Activated CD8-positive, alpha-beta T cell treated with anti-CD3 and anti-CD28 coated beads for 36 hours (primary cell): ENCODE data around the gene CYP4F22. TPM values are rescaled to one million over a fixed set of nuclear protein-coding genes. Genes with fewer than 3 reads are reported as not detected.
A peak's percentile ranks its signal among the peaks of the same experiment; 100 is the strongest.

Experiments
- ATAC-seq: fragments of 200-7000 bp; cut with Tn5 transposase; one replicate; pipeline ENCODE4 v1.10.0; 2021; ENCODE audit warnings: mild to moderate bottlenecking, moderate library complexity
- CTCF ChIA-PET: fragments of 350-600 bp; sonication (Branson Sonifier 250); formaldehyde crosslinking; loops from one replicate; lab custom pipeline; 2021; ENCODE audit warnings: antibody characterized with exemption; lab: Charles Lee
- POLR2A ChIA-PET: fragments of 350-600 bp; sonication (Branson Sonifier 250); formaldehyde crosslinking; loops from one replicate; lab custom pipeline; 2021; ENCODE audit warnings: antibody characterized with exemption; lab: Charles Lee
- DNase-seq: peaks from one replicate; pipeline ENCODE4 v3.0.0-alpha.2; 2020
- H3K27ac Mint-ChIP-seq: one replicate; pipeline ENCODE4 v1.8.0; 2021; ENCODE audit warnings: mild to moderate bottlenecking, mixed read lengths
- H3K27me3 Mint-ChIP-seq: one replicate; pipeline ENCODE4 v1.8.0; 2021; ENCODE audit warnings: mixed read lengths
- H3K36me3 Mint-ChIP-seq: one replicate; pipeline ENCODE4 v1.8.0; 2021; ENCODE audit warnings: low read depth, mixed read lengths
- H3K4me1 Mint-ChIP-seq: one replicate; pipeline ENCODE4 v1.8.0; 2021; ENCODE audit warnings: low read depth, mixed read lengths
- H3K4me3 Mint-ChIP-seq: one replicate; pipeline ENCODE4 v1.8.0; 2021; ENCODE audit warnings: mild to moderate bottlenecking, moderate library complexity, mixed read lengths
- H3K9me3 Mint-ChIP-seq: one replicate; pipeline ENCODE4 v1.8.0; 2021; ENCODE audit warnings: mixed read lengths
- intact Hi-C: fragments of 100-400 bp; cut with micrococcal nuclease; formaldehyde crosslinking; loops from one replicate; pipeline ENCODE4 v1.10.0; 2022
- total RNA-seq, 2 experiments: library from RNA; stranded (reverse); gene quantifications; one replicate each; pipeline ENCODE4 v1.2.3, GENCODE V29; 2021
- TF ChIP-seq, protein P1 (sequence below): fragments of 200-600 bp; IDR thresholded peaks from one replicate; pipeline ENCODE4 v1.8.0; 2022; ENCODE audit warnings: antibody characterized with exemption, mild to moderate bottlenecking

Gene CYP4F22
- total RNA-seq, 2 experiments from 2014 or later = 1.5 to 1.7 TPM

DNA sequence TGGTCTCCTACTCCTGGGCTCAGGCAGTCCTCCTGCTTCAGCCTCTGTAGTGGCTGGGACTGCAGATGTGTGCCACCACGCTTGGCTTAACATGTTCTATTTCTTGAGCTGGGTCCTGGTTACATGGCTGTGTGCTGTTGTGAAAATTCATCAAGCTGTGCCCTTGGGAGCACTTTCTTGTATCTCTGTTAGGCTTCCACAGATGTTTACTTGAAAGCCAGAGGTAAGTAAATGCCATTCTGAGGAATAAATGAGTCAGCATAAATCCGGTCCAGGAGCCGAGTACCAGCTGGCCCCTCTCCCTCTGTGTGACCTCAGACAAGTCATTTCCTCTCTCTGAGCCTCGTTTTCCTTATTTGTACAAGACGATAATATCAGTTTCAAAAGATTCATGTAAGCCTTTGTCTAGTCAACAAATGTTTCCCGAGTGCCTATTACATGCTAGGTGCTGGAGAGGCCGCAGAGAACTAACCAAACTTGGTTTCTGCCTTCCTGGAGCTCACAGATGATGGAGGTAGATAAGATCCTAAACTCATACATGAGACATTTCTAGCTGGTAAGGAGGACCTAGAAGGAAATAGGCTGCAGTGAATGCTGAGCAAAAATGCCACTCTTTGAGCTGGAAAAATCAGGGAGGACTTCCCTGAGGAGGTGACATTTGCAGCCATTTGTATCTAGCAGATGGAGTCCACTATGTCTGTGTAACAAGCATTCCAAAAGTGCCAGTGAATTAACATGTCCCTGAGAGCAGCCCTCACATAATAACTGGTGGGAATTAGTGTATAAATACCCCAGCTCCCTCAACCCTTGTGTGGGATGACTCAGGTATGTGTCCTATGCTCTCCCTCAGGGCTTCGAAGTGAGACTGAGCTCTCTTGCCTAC lies 41.2 kb upstream of the CYP4F22 start:
- Mint-ChIP-seq H3K9me3 (no peaks in the 10 kb centered on the region), H3K27ac (peak overlapping the region; percentile 96), H3K36me3 (peaks cover 23% of the 10 kb centered on the region), H3K4me3 (peak overlapping the region; percentile 45), H3K27me3 (no peaks in the 10 kb centered on the region), H3K4me1 (peaks cover 52% of the 10 kb centered on the region)
- ATAC-seq = peak; percentile 43
- POLR2A ChIA-PET = interaction anchor here (0.6 to 1.8 kb wide), 14 partner anchors 11 to 939 kb away, joined by 3 to 7 read pairs (median 4); partner anchors contain the start of gene AKAP8L
- DNase-seq = peak; percentile 83
- TF ChIP-seq, protein P1, sequence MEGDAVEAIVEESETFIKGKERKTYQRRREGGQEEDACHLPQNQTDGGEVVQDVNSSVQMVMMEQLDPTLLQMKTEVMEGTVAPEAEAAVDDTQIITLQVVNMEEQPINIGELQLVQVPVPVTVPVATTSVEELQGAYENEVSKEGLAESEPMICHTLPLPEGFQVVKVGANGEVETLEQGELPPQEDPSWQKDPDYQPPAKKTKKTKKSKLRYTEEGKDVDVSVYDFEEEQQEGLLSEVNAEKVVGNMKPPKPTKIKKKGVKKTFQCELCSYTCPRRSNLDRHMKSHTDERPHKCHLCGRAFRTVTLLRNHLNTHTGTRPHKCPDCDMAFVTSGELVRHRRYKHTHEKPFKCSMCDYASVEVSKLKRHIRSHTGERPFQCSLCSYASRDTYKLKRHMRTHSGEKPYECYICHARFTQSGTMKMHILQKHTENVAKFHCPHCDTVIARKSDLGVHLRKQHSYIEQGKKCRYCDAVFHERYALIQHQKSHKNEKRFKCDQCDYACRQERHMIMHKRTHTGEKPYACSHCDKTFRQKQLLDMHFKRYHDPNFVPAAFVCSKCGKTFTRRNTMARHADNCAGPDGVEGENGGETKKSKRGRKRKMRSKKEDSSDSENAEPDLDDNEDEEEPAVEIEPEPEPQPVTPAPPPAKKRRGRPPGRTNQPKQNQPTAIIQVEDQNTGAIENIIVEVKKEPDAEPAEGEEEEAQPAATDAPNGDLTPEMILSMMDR = no peak
- CTCF ChIA-PET = interaction anchor here (1.2 to 7.5 kb wide), 7 partner anchors 12 to 88 kb away, joined by 3 to 42 read pairs (median 4); partner anchors contain the start of gene PGLYRP2
- intact Hi-C loops = loop anchor here (5.0 kb wide), 1 partner anchor 90 kb away; no protein-coding TSS in a partner anchor

DNA sequence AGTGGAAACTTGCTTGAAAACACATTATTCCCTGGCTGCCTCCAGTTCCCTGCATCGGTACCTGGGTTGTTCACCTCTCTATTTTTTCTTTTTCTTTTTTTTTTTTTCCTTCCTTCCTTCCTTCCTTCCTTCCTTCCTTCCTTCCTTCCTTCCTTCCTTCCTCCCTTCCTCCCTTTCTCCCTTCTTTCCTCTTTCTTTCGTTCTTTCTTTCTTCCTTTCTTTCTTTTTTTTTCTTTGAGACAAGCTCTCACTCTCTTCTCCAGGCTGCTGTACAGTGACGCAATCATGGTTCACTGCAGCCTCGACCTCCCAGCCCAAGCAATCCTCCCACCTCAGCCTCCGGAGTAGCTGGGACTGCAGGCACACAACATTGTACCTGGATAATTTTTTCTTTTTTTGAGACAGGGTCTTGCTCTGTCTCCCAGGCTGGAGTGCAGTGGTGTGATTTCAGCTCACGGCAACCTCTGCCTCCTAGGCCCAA lies 40.6 kb upstream of the CYP4F22 start:
- TF ChIP-seq, protein P1 = no peak
- no peaks in the 10 kb centered on the region for H3K27me3 Mint-ChIP-seq
- peak overlapping the region; percentile 96 for H3K27ac Mint-ChIP-seq
- ATAC-seq = no peak
- intact Hi-C loops = loop anchor here (5.0 kb wide), 1 partner anchor 90 kb away; no protein-coding TSS in a partner anchor
- H3K9me3 Mint-ChIP-seq = no peaks in the 10 kb centered on the region
- H3K36me3 Mint-ChIP-seq = peaks cover 19% of the 10 kb centered on the region
- H3K4me3 Mint-ChIP-seq = peak overlapping the region; percentile 34
- peaks cover 49% of the 10 kb centered on the region for H3K4me1 Mint-ChIP-seq
- POLR2A ChIA-PET = interaction anchor here (0.7 to 1.8 kb wide), 8 partner anchors 12 to 88 kb away, joined by 3 to 7 read pairs (median 4); no protein-coding TSS in a partner anchor
- CTCF ChIA-PET = interaction anchor here (1.2 to 7.5 kb wide), 8 partner anchors 11 to 87 kb away, joined by 3 to 42 read pairs (median 4); partner anchors contain the start of genes AKAP8L and PGLYRP2
- no peak for DNase-seq

DNA sequence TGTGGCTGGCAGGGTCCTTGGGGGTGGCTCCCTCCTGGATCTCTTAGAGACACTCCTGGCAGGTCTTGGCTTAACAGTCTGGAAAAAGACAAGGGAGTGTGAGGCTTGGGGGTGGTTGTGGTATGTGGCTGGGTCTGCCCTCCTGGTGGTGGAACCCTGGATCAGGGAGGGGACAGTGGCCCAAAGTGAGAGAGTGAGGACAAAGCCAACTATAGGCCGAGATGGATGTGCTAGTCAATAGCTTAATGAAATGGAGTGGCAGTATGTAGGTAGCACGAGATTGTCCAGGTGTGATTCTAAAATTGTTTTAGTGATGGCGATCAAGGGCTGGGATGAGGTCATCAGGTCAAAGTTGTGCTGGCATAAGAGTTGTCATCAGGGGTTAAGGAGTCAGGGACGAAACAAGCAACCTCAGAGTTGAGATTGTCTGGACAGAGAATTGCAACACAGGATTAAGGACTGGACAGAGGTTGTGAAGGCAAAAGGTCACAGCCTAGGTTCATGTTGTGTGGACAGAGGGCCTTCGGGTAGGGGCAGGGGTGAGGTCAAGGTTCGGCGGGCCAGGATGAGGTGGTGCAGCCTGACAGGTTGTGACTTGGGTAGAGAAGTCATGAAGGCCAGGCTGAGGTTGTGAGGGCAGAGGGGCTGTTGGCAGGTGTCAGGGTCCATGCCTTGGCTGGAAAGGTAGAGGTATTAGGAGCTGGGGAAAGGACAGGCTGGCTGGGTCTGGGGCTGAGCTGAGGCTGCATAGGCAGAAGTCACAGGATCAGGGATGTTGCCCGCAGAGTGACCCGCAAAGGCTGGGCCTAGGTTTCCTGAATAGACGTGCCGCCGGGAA lies 39.4 kb upstream of the CYP4F22 start:
- TF ChIP-seq, protein P1 = no peak
- ChIA-PET POLR2A (interaction anchor here (1.0 to 2.3 kb wide), 5 partner anchors 10 to 84 kb away, joined by 3 to 14 read pairs (median 6); partner anchors contain the start of genes AKAP8L and PGLYRP2), CTCF (interaction anchor here (2.5 to 7.5 kb wide), 2 partner anchors 50 to 86 kb away, joined by 7 to 42 read pairs; partner anchors contain the start of gene AKAP8L)
- ATAC-seq (no peak), DNase-seq (no peak)
- no peaks in the 10 kb centered on the region for H3K9me3 Mint-ChIP-seq
- peak overlapping the region; percentile 74 for H3K4me3 Mint-ChIP-seq
- peak overlapping the region; percentile 96 for H3K27ac Mint-ChIP-seq
- intact Hi-C loops = loop anchor here (5.0 kb wide), 1 partner anchor 88 kb away; no protein-coding TSS in a partner anchor
- H3K36me3 Mint-ChIP-seq = peaks cover 13% of the 10 kb centered on the region
- no peaks in the 10 kb centered on the region for H3K27me3 Mint-ChIP-seq
- peaks cover 51% of the 10 kb centered on the region for H3K4me1 Mint-ChIP-seq

DNA sequence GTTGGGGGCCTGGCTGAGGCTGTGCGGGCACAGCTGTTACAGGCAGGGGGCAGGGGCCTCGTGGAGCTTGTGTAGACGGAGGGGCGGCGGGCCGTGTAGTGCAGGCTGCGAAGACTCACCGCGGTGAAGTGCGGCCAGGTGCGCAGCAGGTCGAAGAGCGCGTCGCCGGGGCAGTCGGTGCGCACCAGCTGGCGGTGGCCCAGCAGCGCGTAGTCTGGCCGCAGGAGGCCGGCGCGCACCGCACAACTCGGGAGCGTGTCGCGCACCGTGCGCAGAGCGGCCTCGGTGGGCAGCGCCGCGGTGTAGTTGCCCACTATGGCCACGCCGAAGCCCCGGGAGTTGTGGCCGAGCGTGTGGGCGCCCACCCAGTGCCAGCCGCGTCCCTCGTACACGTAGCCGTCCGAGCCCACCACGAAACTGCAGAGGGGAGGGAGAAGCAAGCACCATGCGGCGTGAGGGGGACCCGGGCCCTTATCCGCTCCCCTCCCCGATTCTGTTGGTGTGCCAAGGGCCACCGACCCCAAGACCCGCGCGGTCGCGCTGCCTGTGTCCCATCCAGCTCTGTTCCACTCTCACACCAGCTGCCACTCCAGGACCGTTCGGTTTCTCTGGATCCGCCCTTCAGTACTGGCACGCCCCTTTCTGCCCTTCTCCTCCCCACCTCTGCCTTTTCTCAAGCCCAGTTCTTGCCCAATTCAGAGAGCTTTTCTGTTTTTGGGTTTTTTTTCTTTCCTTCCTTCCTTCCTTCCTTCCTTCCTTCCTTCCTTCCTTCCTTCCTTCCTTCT lies 38.6 kb upstream of the CYP4F22 start:
- POLR2A ChIA-PET = interaction anchor here (1.0 to 2.3 kb wide), 3 partner anchors 9 to 83 kb away, joined by 3 to 14 read pairs (median 3); partner anchors contain the start of genes AKAP8L and PGLYRP2

More for the DNA sequence above, 38.6 kb upstream of the CYP4F22 start:
- no peaks in the 10 kb centered on the region for H3K9me3 Mint-ChIP-seq
- TF ChIP-seq, protein P1 = no peak
- no peaks in the 10 kb centered on the region for H3K27me3 Mint-ChIP-seq
- H3K4me3 Mint-ChIP-seq = peak overlapping the region; percentile 74
- peaks cover 48% of the 10 kb centered on the region for H3K4me1 Mint-ChIP-seq
- ATAC-seq (peak; percentile 43), DNase-seq (peak; percentile 64)
- H3K27ac Mint-ChIP-seq = peak overlapping the region; percentile 62
- intact Hi-C loops = loop anchor here (5.0 kb wide), 1 partner anchor 88 kb away; no protein-coding TSS in a partner anchor
- CTCF ChIA-PET = interaction anchor here (2.5 to 7.5 kb wide), 2 partner anchors 51 to 85 kb away, joined by 7 to 42 read pairs; partner anchors contain the start of gene AKAP8L
- peaks cover 12% of the 10 kb centered on the region for H3K36me3 Mint-ChIP-seq
